K562 (cell line): ENCODE results near the gene EXT2. TPM values are rescaled to one million over a fixed set of nuclear protein-coding genes. Genes with fewer than 3 reads are reported as not detected.

ENCODE experiments used
- ARID3A ChIP-seq: IDR thresholded peaks from 2 replicates; pipeline ENCODE4 v1.6.1; 2012; ENCODE audit warnings: low read depth, low read length, improper control_type of control experiment, borderline replicate concordance
- ERF ChIP-seq: fragments of 450-650 bp; formaldehyde crosslinking; IDR thresholded peaks from 2 replicates; pipeline ENCODE4 v1.4.0; 2020; ENCODE audit warnings: mild to moderate bottlenecking, mixed read lengths
- GTF3C2 ChIP-seq: IDR thresholded peaks from 3 replicates; pipeline ENCODE4 v1.6.1; 2011; ENCODE audit warnings: borderline replicate concordance, mild to moderate bottlenecking, moderate library complexity; ENCODE audit not compliant: insufficient read length; ENCODE audit errors: extremely low read depth
- REST ChIP-seq, 2 experiments: fragments of 450-650 bp; formaldehyde crosslinking in 1 of 2; IDR thresholded peaks; 2 replicates each; pipeline versions ENCODE4 v1.4.0 to v1.6.1; 2014 to 2020; ENCODE audit warnings: mild to moderate bottlenecking in 2 of 2, borderline replicate concordance in 1 of 2, low read depth in 1 of 2
- SAFB ChIP-seq: fragments of 200-400 bp; formaldehyde crosslinking; IDR thresholded peaks from 2 replicates; pipeline ENCODE4 v1.6.1; 2017; ENCODE audit warnings: low read depth, low read length, borderline replicate concordance
- TRIM25 ChIP-seq: fragments of 450-650 bp; IDR thresholded peaks from 2 replicates; pipeline ENCODE4 v1.7.0; 2016; ENCODE audit warnings: borderline replicate concordance
- ZNF41 ChIP-seq: fragments of 250-450 bp; sonication (Bioruptor Pico); conservative IDR thresholded peaks from 2 replicates; pipeline ENCODE4 v1.4.0; 2020; ENCODE audit warnings: mild to moderate bottlenecking
- ZNF449 ChIP-seq: fragments of 250-450 bp; sonication (Bioruptor Pico); IDR thresholded peaks from 2 replicates; pipeline ENCODE4 v1.8.0; 2022; ENCODE audit warnings: moderate library complexity, mild to moderate bottlenecking, inconsistent platforms
- ZSCAN29 ChIP-seq: fragments of 450-650 bp; IDR thresholded peaks from 2 replicates; pipeline ENCODE4 v1.6.1; 2017
- polyA plus RNA-seq, 8 experiments: library from polyadenylated mRNA; depleted of rRNA in 4 of 8; stranded (reverse) in 5 of 8; unstranded in 3 of 8; fragments of >200 nt; fragmentation: Nextera tagmentation in 2 of 8; fragmentation: Illumina TruSeq in 1 of 8; extraction: Ambion mirVana in 2 of 8; extraction: Trizol in 1 of 8; gene quantifications; 2 replicates each; pipeline versions ENCODE4 v1.2.1 to v1.2.3, GENCODE V29; 2011 to 2014; ENCODE audit warnings: inconsistent platforms in 1 of 8, missing spikeins in 1 of 8
- total RNA-seq, 7 experiments: library from RNA; depleted of rRNA in 6 of 7; stranded (reverse); fragments of >200 nt in 6 of 7; fragmentation: Illumina TruSeq in 2 of 7; extraction: Trizol in 2 of 7; gene quantifications; 2 replicates each; pipeline versions ENCODE4 v1.2.1 to v1.2.3, GENCODE V29; 2011 to 2021; ENCODE audit warnings: low replicate concordance in 1 of 7

EXT2 gene
- total and polyA plus RNA-seq, 9 of the 15 experiments (the other 6 are each of a cell fraction or from before 2014, with no cell fraction given), result 7.5 to 52.1 (median 38.1) TPM

GRCh38 chr11:44221456-44221855 lies 126.0 kb downstream of the EXT2 start (continued):
- TF ChIP-seq REST (IDR thresholded peaks at IDR 0.05; ENCODE audit: borderline replicate concordance), result no peak
- TF ChIP-seq REST (CRISPR knock-in tag; IDR thresholded peaks at IDR 0.05; ENCODE audit: low read depth), result no peak
- no peak for TF ChIP-seq GTF3C2
- no peak for TF ChIP-seq SAFB
- TF ChIP-seq ZNF41, result no peak
- no peak for TF ChIP-seq ZNF449 (CRISPR knock-in tag)
- TF ChIP-seq TRIM25, result no peak
- TF ChIP-seq ARID3A, result no peak
- no peak for TF ChIP-seq ERF (CRISPR knock-in tag)
- no peak for TF ChIP-seq ZSCAN29
